GM15510 (cell line): ENCODE data around the gene CELSR2.

Experiments
- POLR2A ChIP-seq: IDR thresholded peaks from 3 replicates; pipeline ENCODE4 v1.6.1; 2011; ENCODE audit warnings: borderline replicate concordance; ENCODE audit not compliant: insufficient read length; ENCODE audit errors: extremely low read depth

CELSR2 gene

GRCh38 chr1:109241344-109241743 lies 8.0 kb upstream of the CELSR2 start:
- no peak for TF ChIP-seq POLR2A

- TF ChIP-seq POLR2A = no peak
Observed at GRCh38 chr1:109241841-109242345, 7.4 kb upstream of the CELSR2 start.

- TF ChIP-seq POLR2A = no peak
Observed at GRCh38 chr1:109242387-109242786, 7.0 kb upstream of the CELSR2 start.

GRCh38 chr1:109243221-109243620 lies 6.1 kb upstream of the CELSR2 start:
- no peak for TF ChIP-seq POLR2A

- no peak for TF ChIP-seq POLR2A
Observed at GRCh38 chr1:109243860-109244552, 5.3 kb upstream of the CELSR2 start.

GRCh38 chr1:109246141-109246551 lies 3.2 kb upstream of the CELSR2 start:
- TF ChIP-seq POLR2A = no peak

DNA sequence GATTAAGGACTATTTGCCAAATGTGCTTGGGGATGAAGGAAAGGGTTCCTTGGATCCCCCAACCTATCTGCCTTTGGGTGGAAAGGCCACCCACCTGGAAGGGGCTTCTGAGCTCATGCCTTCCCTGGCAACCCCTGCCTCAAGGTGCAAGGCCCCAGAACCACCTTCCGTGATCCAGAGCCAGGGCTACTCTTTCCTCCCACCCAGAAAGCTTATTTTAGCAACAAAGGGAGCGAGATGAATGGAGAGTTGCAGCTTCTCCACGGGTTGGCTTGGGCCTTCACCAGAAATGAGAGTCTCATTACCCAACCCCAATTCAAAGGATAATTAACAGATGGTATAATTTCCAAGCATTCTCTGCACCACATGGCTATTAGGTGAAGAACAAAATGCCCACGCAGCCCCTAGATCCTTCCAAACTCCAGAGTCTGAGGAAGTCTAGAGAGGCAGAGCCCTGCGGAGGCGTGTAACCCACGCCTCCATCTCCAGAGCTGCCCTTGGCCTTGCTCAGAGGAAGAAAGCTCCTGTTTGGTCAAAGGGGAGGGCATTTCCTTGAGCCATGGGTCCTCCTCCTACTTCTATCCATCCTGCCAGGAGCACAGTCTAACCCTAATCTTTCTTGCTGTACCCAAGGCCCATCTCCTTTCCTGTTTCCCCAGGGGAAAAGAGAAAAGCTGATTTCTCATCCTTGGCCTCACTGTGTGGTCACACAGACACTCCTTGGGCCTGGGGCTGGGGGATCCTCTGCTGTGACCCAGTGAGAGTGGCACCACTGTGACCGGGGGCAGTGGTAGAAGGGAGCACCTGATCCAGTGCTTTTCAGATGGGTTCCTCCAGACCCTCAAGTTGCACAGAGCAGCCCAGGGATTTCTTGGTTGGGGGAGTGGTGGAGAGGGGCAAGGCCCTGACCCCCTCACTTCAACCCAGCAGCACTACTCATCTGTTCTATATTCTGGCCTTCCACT lies 1.7 kb upstream of the CELSR2 start:
- TF ChIP-seq POLR2A = no peak

GRCh38 chr1:109248444-109248796 lies 919 bp upstream of the CELSR2 start:
- no peak for TF ChIP-seq POLR2A

DNA sequence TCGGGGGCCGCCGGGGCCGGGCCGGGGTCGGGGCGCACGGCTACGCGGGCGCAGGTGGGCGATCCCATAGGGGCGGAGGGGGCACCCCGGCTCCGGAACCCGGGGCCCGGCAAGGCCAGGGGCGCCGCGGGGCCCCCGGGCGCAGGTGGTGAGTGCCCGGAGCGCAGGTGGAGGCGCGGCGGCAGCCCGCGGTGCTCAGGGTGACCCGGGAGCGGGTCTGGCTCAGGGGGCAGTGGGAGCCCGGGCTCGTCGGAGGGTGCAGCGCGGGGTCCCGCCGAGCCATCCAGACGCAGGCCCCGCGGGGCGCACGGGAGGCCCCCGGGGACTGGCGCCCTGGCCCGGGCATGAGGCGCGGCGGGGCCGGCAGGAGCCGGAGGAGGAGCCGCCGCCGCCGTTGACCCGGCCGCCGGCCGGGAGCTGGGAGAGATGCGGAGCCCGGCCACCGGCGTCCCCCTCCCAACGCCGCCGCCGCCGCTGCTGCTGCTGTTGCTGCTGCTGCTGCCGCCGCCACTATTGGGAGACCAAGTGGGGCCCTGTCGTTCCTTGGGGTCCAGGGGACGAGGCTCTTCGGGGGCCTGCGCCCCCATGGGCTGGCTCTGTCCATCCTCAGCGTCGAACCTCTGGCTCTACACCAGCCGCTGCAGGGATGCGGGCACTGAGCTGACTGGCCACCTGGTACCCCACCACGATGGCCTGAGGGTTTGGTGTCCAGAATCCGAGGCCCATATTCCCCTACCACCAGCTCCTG lies 489 bp downstream of the CELSR2 start:
- TF ChIP-seq POLR2A = no peak

GRCh38 chr1:109250454-109251276 lies 1.3 kb downstream of the CELSR2 start:
- no peak for TF ChIP-seq POLR2A

- TF ChIP-seq POLR2A = no peak
Observed at GRCh38 chr1:109251277-109252166, 2.2 kb downstream of the CELSR2 start.

- TF ChIP-seq POLR2A = no peak
Observed at GRCh38 chr1:109252167-109252892, 3.0 kb downstream of the CELSR2 start.
